ENCODE measurements around the gene RFC3.

Gene RFC3

GRCh38 chr13:33868343-33868994, 50.5 kb downstream of the RFC3 start:
- DNase-seq = no peak

GRCh38 chr13:33869005-33869404, 51.1 kb downstream of the RFC3 start:
- no peak for DNase-seq

- no peak for DNase-seq
Measured at GRCh38 chr13:33870046-33870668, 52.2 kb downstream of the RFC3 start.

GRCh38 chr13:33871207-33872004, 53.5 kb downstream of the RFC3 start:
- DNase-seq = no peak

GRCh38 chr13:33872005-33872351, 54.0 kb downstream of the RFC3 start:
- no peak for DNase-seq

GRCh38 chr13:33873251-33873908, 55.4 kb downstream of the RFC3 start:
- no peak for DNase-seq

- no peak for DNase-seq
Measured at GRCh38 chr13:33874871-33875270, 56.9 kb downstream of the RFC3 start.

- DNase-seq = no peak
Measured at GRCh38 chr13:33875618-33876401, 57.9 kb downstream of the RFC3 start.

- DNase-seq = no peak
Measured at GRCh38 chr13:33876716-33877394, 58.9 kb downstream of the RFC3 start.

- no peak for DNase-seq
Measured at GRCh38 chr13:33879118-33879517, 61.2 kb downstream of the RFC3 start.

GRCh38 chr13:33882804-33883203, 64.9 kb downstream of the RFC3 start:
- DNase-seq = no peak

GRCh38 chr13:33884531-33885220, 66.7 kb downstream of the RFC3 start:
- DNase-seq = no peak

All from NCI-H510A treated with DMSO at 0.1 percent for 48 hours (cell line).